GM21423 (cell line): Measurements from ENCODE around the gene BABAM2.

Experiments used
- ATAC-seq: cut with Tn5 transposase; IDR thresholded peaks from one replicate; pipeline ENCODE4 v1.9.1; 2021; ENCODE audit warnings: mild to moderate bottlenecking, moderate library complexity; ENCODE audit not compliant: unreplicated experiment

BABAM2 gene

GRCh38 chr2:28152585-28153280 lies 262.2 kb downstream of the BABAM2 start:
- ATAC-seq: no peak

GRCh38 chr2:28153851-28154250 lies 263.3 kb downstream of the BABAM2 start:
- ATAC-seq: no peak

GRCh38 chr2:28155086-28155485 lies 264.6 kb downstream of the BABAM2 start:
- ATAC-seq: no peak

- no peak for ATAC-seq
Measured at GRCh38 chr2:28155627-28156026, 265.1 kb downstream of the BABAM2 start.

GRCh38 chr2:28158791-28159190 lies 268.3 kb downstream of the BABAM2 start:
- ATAC-seq: no peak

GRCh38 chr2:28160986-28161425 lies 270.5 kb downstream of the BABAM2 start:
- ATAC-seq: no peak

- no peak for ATAC-seq
Measured at GRCh38 chr2:28161466-28161865, 270.9 kb downstream of the BABAM2 start.

GRCh38 chr2:28162564-28162963 lies 272.0 kb downstream of the BABAM2 start:
- ATAC-seq: no peak

- ATAC-seq: no peak
Measured at GRCh38 chr2:28163028-28163427, 272.5 kb downstream of the BABAM2 start.

GRCh38 chr2:28163627-28164279 lies 273.2 kb downstream of the BABAM2 start:
- no peak for ATAC-seq

- ATAC-seq: no peak
Measured at GRCh38 chr2:28164280-28164801, 273.8 kb downstream of the BABAM2 start.

- no peak for ATAC-seq
Measured at GRCh38 chr2:28165087-28165635, 274.6 kb downstream of the BABAM2 start.

GRCh38 chr2:28166956-28167355 lies 276.4 kb downstream of the BABAM2 start:
- ATAC-seq: no peak

- ATAC-seq: no peak
Measured at GRCh38 chr2:28168376-28168775, 277.8 kb downstream of the BABAM2 start.

- no peak for ATAC-seq
Measured at GRCh38 chr2:28169492-28169891, 279.0 kb downstream of the BABAM2 start.

- no peak for ATAC-seq
Measured at GRCh38 chr2:28172114-28172898, 281.8 kb downstream of the BABAM2 start.

- no peak for ATAC-seq
Measured at GRCh38 chr2:28173377-28173776, 282.8 kb downstream of the BABAM2 start.

GRCh38 chr2:28174211-28174610 lies 283.7 kb downstream of the BABAM2 start:
- ATAC-seq: no peak

GRCh38 chr2:28175028-28175427 lies 284.5 kb downstream of the BABAM2 start:
- no peak for ATAC-seq

GRCh38 chr2:28178946-28179345 lies 288.4 kb downstream of the BABAM2 start:
- ATAC-seq: no peak

- no peak for ATAC-seq
Measured at GRCh38 chr2:28181801-28182200, 291.3 kb downstream of the BABAM2 start.
